GM21576 (cell line): Measurements from ENCODE around the gene FAM149B1.

Experiments
- ATAC-seq: cut with Tn5 transposase; IDR thresholded peaks from one replicate; pipeline ENCODE4 v1.9.1; 2021; ENCODE audit warnings: mild to moderate bottlenecking, moderate library complexity; ENCODE audit not compliant: unreplicated experiment

FAM149B1 gene

DNA sequence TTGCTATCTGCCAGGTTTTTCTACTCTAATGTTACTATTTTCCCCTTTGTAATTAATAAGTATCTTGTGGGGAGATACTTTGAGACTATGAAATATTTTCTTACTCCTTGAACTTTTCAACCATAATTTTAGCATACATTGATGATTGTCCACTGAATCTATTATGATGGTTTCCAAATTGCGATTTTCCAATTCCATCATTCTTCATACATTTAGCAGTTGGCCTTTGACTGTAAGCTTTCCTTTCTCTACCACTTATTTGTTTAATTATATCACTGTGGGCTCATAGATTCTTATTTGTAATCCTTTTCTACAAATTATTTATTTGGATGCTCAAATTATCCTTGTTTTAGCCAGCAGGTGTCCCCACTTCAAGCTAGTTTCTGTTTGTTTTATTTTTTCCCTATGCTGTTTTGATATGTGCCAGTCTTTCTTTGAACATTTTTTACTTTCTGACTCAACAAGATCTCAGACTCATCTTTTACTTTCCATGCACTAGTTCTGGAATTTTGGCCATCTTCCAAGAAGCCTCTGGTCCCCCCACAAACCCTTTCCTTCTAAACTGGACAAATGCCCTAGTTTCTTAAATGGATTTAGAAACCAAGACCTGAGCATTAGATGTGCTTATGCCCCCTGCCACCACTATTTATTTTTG is 95.9 kb downstream of the FAM149B1 start:
- no peak for ATAC-seq

DNA sequence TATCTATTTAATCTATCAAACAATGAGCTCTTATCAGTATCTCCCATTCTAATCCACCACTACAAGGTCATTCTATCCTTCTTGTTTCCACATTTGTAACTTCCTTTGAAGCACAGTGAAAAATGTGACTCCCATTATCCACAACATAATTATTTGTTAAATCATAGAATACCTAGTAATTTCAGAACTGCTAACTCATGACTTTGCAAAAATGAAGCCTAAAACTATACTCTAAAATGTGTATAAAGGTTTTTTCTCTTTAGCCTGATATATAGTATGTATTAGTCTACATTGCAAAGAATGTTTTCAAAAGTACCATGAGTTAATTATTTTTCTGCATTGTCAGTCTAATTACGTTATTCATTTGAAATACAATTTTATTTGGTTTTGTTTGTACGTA is 96.5 kb downstream of the FAM149B1 start:
- ATAC-seq: no peak

DNA sequence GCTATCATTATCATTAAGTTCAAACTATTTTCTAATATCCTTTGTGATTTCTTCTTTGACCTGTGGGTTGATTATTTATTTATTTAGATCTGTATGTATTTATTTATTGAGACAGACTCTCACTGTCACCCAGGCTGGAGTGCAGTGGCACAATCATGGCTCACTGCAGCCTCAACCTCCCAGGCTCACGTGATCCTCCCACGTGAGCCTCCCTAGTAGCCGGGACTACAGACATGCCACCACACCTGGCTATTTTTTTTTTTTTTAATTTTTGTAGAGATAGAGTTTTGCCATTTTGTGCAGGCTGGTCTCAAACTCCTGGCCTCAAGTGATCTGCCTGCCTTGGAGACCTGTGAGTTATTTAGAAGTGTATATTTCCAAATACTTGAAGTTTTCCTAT is 113.2 kb downstream of the FAM149B1 start:
- no peak for ATAC-seq

DNA sequence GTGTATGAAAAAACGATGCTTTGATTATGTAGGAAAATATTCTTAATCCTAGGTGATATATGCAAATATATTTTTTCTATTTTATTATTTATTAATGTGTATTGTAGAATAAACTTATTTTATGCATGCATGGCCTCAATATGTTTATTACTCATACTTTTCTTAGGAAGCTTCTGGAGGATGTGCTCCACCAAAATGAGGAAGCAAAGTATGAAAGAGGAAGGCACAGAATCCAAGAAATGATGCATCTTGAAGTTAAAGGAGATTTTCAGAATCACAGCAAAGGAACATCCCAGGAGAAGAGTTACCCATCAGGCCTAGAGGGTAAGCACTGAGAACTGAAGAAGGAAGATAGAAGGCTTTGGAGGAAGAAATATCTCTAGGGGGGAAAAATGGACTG is 119.5 kb downstream of the FAM149B1 start:
- no peak for ATAC-seq

DNA sequence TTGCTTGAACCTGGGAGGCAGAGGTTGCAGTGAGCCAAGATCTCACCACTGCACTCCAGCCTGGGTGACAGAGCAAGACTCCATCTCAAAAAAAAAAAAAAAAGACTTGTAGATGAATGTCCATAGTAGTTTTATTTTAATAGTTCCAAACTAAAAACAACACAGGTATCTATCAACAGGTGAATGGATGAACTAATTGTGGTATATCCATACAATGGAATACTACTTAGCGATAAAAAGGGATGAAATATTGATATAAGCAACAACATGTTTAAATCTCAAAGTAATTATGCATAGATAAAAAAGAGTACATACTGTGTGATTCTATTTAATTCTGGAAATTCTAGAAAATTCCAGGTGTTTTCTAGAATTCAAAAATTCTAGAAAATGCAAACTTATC is 122.0 kb downstream of the FAM149B1 start:
- ATAC-seq: no peak

DNA sequence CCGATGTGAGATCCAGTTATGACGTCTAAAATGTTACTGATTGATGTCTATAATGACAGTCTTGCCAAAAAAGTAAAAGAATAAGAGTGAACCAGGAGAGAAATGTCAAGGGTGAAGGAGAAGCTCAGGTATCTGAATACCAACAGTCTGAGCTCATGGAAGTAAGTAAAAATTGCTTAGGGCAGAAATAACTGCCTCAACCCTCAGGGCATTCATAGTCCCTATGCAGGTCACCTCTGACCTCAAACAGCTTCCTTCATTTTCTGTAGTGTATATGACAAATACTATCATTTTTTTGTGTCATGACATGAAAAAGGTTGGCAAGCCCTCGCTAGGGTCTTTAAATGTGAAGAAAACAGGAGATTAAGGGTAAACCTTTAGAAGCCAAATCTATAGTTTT is 125.5 kb downstream of the FAM149B1 start:
- no peak for ATAC-seq
